Esophagus mucosa (tissue), 1 donor: ENCODE results near the gene CWC27. TPM values are rescaled to one million over a fixed set of nuclear protein-coding genes. Genes with fewer than 3 reads are reported as not detected.
"Not testable (repeated sequence)": the region's sequence is repeated elsewhere in the genome, so short reads cannot be mapped to it uniquely, and the experiment has no call there.

ENCODE experiments used
- ATAC-seq: fragments of 200-7000 bp; cut with Tn5 transposase; one replicate; pipeline ENCODE4 v1.9.1; 2020
- total RNA-seq: library from RNA; stranded (reverse); gene quantifications from one replicate; pipeline ENCODE4 v1.2.4, GENCODE V29; 2023
- donor health status: DM: yes; HTN: yes; CAD: no.

CWC27 gene
- total RNA-seq, 1 donor from 2014 or later = 14.7 TPM

DNA sequence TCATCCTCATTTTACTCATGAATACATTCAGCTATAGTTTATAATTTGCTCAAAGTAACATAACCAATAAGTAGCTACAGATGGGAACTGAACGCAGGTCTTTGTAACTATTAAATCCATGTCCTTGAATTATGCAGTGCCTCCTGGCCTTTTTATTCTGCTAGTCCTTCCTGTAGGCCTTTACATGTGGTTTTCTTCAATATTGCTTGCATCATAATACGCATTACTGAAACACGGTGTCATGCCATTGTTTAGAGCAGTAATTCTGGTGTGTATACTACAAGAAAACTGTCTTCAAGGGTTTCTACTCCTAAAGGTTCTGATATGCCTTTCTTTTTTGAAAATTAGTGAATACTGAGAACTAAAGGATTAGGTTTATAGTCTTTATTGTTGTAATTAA, 20.7 kb downstream of the CWC27 start:
- ATAC-seq = no peak

DNA sequence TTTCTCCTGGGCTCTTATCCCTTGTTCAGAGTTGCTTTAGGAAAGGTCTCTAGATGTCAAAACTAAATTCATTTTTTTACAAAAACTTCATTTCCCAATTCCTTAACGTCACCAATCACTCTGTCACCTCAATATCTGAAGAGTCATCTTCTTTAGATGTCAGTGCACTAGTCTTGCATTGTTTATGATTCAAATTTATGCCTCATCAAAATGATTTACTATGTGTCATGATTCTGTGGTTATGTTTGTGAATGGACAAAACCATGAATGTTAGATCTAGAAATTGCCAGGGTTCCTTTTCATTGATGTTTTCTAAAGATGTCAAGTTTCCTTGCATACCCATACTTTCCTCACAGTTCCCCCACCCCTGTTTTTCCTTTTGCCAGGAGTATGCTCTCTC, 21.5 kb downstream of the CWC27 start:
- ATAC-seq = no peak

DNA sequence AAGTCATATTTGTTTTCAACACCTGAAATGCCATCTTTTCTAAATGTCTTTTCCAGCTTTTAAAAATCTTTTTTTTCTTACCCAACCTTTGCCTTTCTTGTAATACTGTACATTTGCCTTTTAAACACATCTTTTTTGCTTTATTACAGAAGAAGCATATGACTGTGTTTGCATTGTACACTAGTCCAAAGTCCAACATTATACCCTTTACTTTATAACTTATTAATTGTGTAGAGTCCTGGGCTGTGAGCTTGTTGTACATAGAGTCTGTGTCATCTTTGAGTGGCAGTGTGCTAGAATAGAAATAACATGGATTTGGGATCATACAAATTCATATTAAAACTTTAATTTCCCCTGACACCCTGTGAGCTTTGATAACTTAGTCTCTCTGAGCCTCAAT, 23.7 kb downstream of the CWC27 start:
- ATAC-seq = no peak

DNA sequence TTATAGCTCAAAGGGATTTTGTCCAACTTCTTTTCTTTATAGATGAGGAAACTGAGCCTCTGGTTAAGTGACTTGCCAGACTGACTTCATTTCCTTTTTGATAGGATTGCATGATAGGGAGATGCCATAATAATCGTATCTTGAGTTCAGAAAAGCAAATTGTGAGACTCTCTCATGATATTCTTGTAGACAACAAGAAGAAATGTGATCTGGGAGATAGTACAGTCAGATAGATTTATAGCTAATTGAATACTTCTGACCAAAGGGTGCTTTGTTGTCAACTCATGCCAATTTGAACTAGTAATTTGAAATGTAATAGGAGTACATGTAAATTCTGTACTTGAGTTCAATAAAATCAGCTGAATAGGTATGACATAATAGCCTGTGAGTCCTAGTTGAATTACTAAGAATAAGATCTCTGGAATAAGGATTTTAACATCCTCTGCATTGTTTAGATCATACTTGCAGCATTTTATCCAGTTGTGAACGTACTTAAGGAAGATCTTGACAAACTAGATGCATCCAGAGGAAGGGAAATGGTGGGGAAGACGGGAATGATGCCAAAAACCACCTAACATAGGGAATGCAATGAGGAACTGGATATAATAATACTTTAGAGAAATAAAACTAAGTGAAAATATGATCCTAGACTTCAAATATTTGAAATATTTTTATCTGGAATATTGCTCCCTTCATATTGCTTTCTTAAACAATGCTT, 25.5 kb downstream of the CWC27 start:
- no peak for ATAC-seq

DNA sequence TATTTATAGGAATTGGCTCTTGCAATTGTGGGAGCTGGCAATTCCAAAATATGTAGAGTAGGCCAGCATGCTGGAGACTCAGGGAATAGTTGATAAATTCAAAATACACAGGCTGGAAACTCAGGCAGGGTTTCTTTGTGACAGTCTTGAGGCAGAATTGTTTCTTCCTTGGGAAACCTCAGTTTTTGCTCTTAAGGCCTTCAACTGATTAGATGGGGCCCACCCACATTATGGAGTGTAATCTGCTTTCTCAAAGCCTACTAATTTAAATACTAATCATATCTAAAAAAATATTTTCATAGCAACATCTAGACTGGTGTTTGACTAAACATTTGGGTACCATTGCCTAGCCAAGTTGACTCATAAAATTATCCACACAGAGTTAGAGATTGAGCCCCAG, 27.6 kb downstream of the CWC27 start:
- ATAC-seq = no peak

DNA sequence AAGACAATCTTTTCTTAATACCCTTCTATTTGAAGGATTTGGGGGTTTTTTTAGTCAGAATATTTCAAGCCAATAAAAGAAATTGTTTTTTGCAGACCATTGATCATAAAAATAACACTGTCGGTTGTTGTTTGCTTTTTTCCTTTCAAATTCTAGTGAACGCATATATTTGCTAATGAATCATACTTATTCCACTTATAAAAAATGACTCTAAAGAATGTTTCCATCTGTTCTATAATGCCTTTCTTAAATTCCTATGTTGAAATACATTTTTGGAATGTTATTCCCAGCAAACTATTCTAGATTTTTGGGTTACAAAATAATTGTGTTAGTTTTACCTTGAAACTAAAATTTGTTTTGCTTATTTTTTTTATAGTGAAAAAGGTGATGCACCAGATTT, 32.2 kb downstream of the CWC27 start:
- no peak for ATAC-seq

DNA sequence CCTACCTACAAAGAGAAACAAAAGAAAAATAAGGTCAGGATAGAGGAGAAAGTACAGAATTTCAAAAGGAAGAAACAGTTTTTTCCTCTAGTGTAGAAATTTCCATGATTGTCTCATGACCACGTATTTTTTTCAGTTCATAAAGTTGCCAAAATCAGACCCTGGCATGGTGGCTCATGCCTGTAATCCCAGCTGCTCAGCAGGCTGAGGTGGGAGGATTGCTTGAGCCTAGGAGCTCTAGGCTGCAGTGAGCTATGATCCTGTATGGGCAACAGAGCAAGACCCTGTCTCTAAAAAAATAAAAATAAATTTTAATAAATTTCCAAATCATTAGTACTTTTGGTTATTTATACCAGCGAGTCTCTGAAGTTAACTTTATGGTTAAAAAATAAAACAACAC, 37.8 kb downstream of the CWC27 start:
- ATAC-seq = no peak

DNA sequence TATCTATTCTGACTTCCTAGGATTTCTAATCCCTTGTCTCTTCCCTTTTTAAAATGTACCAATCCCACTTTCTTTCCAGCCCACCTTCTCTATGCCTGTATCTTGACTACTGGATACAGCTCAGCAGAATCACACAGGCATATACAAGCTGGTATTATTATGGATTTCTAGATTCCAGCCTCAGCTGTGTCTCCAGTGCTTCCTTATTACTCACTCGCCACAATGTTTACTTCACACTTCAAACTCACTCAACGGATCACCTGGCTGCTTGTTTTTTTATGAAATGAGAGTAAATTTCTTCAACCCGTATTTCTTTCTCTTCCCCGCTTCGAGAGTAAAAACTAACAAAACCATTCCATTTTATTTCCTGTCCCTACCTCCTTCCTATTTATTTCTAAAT, 38.8 kb downstream of the CWC27 start:
- ATAC-seq = no peak

DNA sequence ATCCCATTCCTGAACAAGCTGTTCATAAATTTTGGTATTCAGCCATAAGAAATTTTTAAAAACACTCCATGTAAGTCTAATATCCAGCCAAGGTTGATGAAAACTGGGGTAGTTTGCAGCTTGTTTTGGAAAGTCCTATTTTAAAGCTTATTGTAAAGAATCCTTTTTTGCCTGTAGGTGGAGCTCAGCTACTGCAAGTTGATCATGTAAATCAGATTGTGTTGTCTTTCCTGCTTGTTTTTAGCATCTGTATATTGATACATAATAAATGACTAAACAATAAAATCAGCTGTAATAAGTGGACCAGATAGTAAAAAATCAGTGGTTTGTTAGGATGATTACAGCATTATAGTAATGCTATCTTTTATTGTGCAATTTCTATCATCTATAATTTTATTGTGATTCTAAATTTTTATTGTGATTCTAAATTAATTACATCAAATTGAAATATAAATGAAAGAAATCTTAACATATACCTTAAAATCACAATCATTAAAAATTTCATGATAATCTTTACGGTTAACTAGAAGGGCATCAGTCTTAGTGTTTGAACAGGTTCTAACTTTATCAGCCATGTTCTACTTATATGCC, 42.4 kb downstream of the CWC27 start:
- ATAC-seq = peak; percentile 39

DNA sequence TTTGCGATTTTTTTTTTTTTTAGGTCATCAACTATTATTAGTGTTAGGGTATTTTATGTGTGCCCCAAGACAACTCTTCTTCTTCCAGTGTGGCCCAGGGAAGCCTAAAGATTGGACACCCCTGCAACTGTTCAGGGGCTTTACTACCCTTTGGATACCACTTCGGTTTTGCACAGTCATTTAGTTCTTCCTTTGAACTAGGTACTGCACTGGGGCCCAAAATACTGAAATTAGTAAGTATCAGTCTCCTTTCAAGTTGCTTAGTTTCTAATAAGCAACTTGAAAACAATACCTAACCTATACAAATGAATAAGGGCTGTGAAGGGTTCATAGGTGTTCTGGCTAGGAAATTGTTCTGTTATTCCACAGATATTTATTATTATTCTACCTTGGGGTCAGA, 45.3 kb downstream of the CWC27 start:
- ATAC-seq = no peak

DNA sequence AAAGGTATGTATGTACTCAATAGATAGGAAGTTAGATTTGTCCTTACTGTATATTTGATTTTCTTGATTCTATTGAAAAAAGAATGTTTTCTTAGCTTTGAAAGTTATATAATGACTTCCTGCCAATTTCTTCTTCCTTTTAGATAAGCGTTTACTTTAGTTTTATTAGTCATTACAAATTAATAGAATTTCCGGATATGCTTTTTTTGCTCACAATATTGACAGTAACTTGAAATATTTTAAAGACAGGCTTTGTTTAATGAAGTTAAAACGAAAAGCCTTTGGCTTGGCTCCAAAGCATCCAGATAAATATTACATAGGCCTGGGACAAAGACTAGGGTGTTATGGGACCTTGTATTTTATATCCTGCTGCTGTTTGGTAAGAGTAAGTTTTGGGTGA, 49.5 kb downstream of the CWC27 start:
- ATAC-seq = no peak

DNA sequence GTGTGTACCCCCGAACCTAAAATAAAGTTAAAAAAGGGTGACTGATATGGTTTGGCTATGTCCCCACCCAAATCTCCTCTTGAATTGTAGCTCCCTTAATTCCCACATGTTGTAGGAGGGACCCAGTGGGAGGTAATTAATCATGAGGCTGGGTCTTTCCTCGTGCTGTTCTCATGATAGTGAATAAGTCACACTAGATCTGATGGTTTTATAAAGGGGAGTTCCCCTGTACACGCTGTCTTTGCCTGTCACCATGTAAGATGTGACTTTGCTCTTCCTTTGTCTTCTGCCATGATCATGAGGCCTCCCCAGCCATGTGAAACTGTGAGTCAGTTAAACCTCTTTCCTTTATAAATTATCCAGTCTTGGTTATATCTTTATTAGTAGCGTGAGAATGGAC, 50.6 kb downstream of the CWC27 start:
- not testable (repeated sequence) for ATAC-seq

DNA sequence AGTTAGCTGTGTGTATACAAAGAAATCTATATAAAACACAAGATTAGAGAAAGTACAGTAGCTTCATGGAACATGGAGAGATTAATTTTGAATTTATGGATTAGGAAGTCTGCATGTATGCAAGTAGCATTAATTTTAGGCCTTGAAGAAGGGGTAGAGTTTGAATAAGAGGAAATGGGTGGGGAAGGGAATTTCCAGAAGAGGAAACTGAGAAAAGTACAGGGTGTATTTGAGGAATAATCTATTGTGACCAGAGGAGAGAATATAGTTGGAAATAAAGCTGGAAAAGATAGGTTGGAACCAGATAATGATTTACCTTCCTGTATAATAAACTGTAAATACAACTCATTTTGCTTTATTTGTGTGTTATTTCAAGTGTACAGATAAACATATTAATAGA, 53.6 kb downstream of the CWC27 start:
- ATAC-seq = no peak

DNA sequence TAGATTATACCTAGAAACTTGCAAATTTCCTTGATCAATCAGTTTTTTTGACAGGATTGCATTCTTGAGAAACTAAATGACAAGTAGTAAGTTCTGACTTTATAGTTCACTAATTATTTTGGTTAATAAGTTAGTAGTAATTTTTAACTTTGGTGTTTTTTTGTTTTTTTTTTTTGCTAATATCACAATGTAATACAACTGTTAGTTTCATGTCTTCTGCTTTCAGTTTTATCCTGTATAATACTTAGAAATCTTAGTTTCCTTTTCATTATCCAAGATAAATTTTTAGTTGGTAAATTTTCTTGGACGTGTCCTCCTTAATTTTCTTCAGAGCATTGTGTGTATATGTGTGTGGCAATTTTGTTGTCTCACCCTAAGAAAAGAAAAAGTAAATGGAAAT, 57.8 kb downstream of the CWC27 start:
- no peak for ATAC-seq

DNA sequence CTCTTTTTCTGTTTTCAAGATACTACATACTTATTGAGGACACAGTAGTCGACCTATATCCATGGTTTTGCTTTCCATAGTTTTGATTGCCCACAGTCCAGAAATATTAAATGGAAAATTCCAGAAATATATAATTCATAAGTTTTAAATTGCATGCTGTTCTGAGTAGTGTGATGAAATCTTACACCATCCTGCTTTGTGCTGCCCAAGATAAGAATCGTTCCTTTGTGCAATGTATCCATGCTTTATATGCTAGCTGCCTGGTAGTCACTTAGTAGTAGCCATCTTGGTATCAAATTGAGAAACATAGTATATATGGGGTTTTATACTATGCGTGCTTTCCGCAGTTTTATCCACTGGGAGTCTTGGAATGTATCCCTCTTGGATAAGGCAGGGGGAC, 59.0 kb downstream of the CWC27 start:
- ATAC-seq = no peak

DNA sequence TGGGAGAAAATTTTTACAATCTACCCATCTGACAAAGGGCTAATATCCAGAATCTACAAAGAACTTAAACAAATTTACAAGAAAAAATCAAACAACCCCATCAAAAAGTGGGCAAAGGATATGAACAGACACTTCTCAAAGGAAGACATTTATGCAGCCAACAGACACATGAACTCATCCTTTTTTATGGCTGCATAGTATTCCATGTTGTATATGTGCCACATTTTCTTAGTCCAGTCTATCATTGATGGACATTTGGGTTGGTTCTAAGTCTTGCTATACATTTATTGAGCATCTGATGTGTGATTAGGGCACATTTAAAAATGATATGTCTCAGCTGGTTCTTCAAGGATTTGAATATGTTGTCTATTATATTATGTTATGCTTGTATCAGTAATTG, 61.9 kb downstream of the CWC27 start:
- ATAC-seq = not testable (repeated sequence)

DNA sequence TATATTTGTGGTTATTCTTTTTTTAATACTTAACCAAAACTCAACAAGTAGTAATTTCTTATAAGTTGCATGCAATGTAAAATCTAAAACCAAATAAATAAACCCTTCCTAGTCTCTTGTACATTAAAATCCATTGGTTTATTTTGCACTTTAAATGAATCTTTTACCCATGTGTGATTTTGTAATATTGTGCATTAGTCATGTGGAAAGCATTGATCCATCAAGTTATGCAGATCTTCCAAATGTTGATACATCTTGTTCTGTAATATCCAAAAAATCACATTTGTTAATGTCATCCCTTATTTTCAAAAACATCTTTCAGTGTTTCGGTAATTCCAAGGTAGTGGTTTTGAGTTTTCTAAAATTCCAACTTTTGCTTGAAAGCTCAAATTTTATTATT, 63.3 kb downstream of the CWC27 start:
- ATAC-seq = no peak

DNA sequence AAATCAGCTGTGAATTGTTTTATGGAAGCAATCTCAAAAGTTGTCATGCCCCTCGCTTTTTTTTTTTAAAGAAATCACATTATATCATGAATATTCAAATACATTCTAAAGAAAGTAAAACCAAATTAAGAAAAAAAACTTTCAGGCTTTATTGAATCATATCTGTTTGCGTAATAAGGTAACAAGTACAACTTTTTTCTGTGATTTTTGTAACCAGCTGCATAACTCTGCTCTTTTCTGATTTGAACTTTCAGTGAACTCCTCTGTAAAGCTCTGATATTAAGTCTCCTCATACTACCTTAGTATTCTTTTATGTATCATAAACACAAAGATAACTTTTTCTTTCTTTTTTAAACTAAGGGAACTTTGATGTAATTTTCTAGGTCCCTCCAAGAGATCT, 65.3 kb downstream of the CWC27 start:
- ATAC-seq = no peak

DNA sequence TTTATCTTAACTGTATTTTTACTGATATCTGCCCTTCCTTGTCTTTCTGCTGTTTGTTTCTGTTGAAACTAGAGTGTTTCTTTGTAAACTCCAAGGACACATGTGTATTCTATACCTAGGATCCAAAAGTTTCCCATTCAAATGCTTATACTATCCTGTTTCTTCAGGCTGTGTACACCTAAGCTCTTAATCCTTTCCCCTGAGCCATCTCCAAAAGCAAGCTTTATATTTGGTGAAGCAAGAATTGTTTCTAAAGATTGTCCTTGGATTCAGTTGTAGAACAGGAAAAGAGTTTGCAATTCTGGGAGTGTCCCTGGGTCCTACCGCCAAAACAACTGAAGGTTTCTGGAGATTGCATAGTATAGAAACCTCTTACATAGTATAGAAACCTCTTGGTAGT, 65.9 kb downstream of the CWC27 start:
- ATAC-seq = peak; percentile 95

DNA sequence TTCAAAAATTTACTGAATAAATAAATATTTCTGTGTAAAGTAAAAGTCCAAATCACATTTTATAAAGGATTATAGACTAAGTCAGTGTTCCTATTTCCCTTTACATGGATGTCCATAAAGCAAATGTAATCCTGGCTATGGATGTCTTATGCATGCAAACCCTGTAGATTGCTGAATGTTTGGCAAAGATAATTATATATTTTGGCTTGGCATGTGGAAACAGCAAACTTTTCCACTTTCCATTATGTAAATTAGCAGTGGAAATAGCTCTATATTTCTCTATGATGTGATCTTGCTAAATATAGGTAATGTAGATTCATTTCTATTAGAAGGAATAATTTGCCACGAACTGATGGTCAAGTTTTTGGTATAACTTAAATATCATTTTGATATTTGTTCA, 66.5 kb downstream of the CWC27 start:
- ATAC-seq = no peak

DNA sequence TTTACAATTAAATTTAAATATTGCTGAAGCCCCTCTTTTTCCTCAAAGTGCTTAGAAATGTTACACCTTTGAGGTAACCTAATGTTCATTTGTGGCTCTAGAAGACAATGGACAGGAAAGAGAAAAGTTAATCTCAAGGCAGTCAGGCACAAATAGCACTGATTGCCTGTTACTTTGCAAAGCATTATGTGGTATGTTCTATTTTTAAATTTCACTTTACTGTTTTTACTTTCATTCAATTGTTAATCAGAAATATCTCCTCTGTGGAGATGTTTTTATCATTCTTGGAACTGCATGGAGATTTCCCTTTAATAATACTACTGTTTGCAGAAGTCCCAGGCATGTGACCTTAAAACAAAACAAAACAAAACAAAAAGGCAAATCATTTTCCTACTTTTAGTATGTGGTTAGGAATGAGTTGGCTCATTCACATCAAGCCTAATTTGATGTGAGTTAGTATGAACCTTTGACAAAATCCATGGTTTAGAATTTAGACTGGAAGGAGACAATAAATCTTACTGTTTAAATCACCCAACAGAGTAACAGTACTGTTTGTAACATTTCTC, 67.5 kb downstream of the CWC27 start:
- ATAC-seq = no peak

DNA sequence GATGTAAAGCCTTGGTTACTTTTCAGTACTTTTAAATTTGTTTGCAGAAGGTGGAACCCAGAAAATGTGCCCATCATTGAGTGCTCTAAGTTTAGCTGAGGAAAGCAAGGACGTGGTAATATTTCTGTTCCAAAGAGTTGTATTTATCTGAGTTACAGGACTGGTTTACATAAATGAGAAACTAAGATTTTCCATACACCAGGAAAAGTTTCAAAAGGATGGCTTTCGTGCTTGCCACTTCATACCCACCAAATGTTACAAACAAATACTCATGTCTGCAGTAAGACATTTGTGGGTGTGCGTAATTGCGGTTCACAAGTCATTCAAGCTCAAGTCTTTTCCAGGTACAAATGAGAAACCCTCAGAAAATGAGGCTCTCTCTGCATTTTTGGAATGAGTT, 68.1 kb downstream of the CWC27 start:
- ATAC-seq = no peak

DNA sequence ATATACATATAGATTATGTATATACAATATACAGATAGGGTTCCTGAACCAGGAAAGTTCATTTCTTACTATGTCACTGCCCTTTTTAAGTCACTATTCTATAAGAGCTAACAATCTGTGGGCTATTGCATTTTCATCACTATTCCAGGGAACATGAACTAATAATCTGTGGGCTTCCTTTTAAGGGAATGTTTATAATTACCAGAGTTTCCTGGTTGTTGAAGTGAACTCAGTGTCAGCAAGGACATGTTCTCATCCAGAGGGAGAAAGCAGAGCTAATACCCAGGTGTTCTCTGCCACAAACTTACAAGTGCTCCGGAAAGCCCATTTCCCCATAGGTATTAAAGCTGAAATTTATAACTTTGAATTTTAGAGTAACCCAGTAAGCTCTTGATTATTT, 69.6 kb downstream of the CWC27 start:
- no peak for ATAC-seq

DNA sequence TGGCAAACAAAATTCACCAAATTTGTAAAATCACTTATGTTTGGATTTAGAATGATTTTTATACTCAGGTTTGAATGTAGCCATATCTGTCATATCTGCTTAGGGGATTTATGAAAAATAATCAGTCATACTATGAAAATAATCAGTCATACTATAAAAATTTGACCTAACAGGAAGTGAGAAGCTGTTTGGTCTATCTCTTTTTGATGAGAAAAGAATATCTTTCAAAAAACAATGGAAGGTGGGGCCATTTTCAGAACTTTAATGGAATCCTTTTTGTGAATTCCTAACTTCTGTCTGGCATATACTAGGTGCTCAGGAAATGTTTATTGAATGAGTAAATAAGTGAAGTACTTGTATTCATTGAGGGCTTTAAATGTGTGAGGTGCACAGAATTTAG, 70.1 kb downstream of the CWC27 start:
- ATAC-seq = no peak

DNA sequence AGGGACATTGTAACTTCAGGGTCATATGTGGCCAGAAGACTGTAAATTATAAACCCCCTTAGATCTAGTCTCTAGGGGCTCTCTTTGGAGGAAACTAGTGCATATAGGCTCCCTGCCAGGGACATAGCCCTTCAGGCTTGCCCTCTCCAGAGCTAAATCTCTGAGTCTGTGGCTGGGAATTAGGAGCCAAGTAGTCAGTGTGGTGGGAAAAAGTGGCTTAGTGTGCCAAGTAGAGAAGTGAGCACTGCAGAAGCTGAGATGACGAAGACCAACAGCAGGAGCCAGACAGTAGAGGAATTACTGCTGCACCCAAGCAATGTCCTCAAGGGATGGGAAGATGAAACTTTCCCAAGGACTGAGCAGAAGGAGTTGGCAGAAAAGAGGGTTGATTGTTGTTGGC, 71.2 kb downstream of the CWC27 start:
- ATAC-seq = no peak
